H1 (cell line): ENCODE results near the gene TECTB. TPM values are rescaled to one million over a fixed set of nuclear protein-coding genes. Genes with fewer than 3 reads are reported as not detected.

Experiments
- ASH2L ChIP-seq: fragments of 200-600, 300-600 bp; sonication (generic); IDR thresholded peaks from one replicate; pipeline ENCODE4 v1.7.1; 2017; ENCODE audit warnings: low read length
- BRCA1 ChIP-seq: IDR thresholded peaks from 2 replicates; pipeline ENCODE4 v1.6.1; 2012; ENCODE audit warnings: low read depth, low read length, improper control_type of control experiment
- CBX5 ChIP-seq: fragments of 300-800, 300-1000 bp; sonication (generic); IDR thresholded peaks from 2 replicates; pipeline ENCODE4 v1.7.1; 2016; ENCODE audit warnings: antibody characterized with exemption, low read length, low read depth
- CBX8 ChIP-seq: fragments of 300-800, 300-1000 bp; sonication (generic); IDR thresholded peaks from 2 replicates; pipeline ENCODE4 v1.7.1; 2016; ENCODE audit warnings: low read depth, low read length, borderline replicate concordance
- JUND ChIP-seq: IDR thresholded peaks from 2 replicates; pipeline ENCODE4 v1.6.1; 2011; ENCODE audit warnings: mild to moderate bottlenecking, improper control_type of control experiment, low read length
- SIN3A ChIP-seq, 2 experiments: IDR thresholded peaks in 1 of 2; conservative IDR thresholded peaks in 1 of 2; 2 replicates each; pipeline ENCODE4 v1.6.1; 2011 to 2012; ENCODE audit warnings: low read length in 2 of 2, improper control_type of control experiment in 1 of 2, low read depth in 1 of 2, mild to moderate bottlenecking in 1 of 2
- SP4 ChIP-seq: IDR thresholded peaks from 2 replicates; pipeline ENCODE4 v1.6.1; 2012; ENCODE audit warnings: low read length, inconsistent platforms
- SUZ12 ChIP-seq: fragments of 200-600 bp; sonication (generic); IDR thresholded peaks from 2 replicates; pipeline ENCODE4 v1.6.1; 2012; ENCODE audit warnings: mild to moderate bottlenecking, inconsistent platforms, low read length, moderate library complexity, mixed read lengths
- TBP ChIP-seq: IDR thresholded peaks from 2 replicates; pipeline ENCODE4 v1.6.1; 2011; ENCODE audit warnings: low read depth, low read length, improper control_type of control experiment
- TEAD4 ChIP-seq: IDR thresholded peaks from 2 replicates; pipeline ENCODE4 v1.6.1; 2012; ENCODE audit warnings: low read depth, low read length, inconsistent platforms, mixed read lengths
- polyA plus RNA-seq, 7 experiments: library from polyadenylated mRNA; depleted of rRNA in 3 of 7; stranded (reverse) in 5 of 7; unstranded in 2 of 7; fragments of >200 nt in 5 of 7; fragments of 200-250 nt in 2 of 7; gene quantifications; 1 replicate in 5 of 7; 2 replicates in 1 of 7; 4 replicates in 1 of 7; pipeline versions ENCODE4 v1.2.1 to v1.2.3, GENCODE V29; 2011 to 2013; ENCODE audit warnings: missing spikeins in 2 of 7, mixed read lengths in 2 of 7
- total RNA-seq: library from RNA; stranded (reverse); fragmentation: NEBNext Ultra II Directional; extraction: Animal tissue kit (Norgen Biotek cat#: 25700); gene quantifications from 2 replicates; pipeline ENCODE4 v1.2.1, GENCODE V29; 2021
- TF ChIP-seq, protein P1 (sequence below): fragments of 300-600 bp; sonication (generic); IDR thresholded peaks from 2 replicates; pipeline ENCODE4 v1.7.1; 2012; ENCODE audit warnings: low read length, moderate library complexity, mild to moderate bottlenecking, inconsistent platforms; ENCODE audit not compliant: insufficient replicate concordance

Gene TECTB
- total and polyA plus RNA-seq, 2 of the 8 experiments (the other 6 are each of a cell fraction or from before 2014, with no cell fraction given) = not detected

GRCh38 chr10:112340601-112341000 lies 57.4 kb downstream of the TECTB start (continued):
- TF ChIP-seq, protein P1, sequence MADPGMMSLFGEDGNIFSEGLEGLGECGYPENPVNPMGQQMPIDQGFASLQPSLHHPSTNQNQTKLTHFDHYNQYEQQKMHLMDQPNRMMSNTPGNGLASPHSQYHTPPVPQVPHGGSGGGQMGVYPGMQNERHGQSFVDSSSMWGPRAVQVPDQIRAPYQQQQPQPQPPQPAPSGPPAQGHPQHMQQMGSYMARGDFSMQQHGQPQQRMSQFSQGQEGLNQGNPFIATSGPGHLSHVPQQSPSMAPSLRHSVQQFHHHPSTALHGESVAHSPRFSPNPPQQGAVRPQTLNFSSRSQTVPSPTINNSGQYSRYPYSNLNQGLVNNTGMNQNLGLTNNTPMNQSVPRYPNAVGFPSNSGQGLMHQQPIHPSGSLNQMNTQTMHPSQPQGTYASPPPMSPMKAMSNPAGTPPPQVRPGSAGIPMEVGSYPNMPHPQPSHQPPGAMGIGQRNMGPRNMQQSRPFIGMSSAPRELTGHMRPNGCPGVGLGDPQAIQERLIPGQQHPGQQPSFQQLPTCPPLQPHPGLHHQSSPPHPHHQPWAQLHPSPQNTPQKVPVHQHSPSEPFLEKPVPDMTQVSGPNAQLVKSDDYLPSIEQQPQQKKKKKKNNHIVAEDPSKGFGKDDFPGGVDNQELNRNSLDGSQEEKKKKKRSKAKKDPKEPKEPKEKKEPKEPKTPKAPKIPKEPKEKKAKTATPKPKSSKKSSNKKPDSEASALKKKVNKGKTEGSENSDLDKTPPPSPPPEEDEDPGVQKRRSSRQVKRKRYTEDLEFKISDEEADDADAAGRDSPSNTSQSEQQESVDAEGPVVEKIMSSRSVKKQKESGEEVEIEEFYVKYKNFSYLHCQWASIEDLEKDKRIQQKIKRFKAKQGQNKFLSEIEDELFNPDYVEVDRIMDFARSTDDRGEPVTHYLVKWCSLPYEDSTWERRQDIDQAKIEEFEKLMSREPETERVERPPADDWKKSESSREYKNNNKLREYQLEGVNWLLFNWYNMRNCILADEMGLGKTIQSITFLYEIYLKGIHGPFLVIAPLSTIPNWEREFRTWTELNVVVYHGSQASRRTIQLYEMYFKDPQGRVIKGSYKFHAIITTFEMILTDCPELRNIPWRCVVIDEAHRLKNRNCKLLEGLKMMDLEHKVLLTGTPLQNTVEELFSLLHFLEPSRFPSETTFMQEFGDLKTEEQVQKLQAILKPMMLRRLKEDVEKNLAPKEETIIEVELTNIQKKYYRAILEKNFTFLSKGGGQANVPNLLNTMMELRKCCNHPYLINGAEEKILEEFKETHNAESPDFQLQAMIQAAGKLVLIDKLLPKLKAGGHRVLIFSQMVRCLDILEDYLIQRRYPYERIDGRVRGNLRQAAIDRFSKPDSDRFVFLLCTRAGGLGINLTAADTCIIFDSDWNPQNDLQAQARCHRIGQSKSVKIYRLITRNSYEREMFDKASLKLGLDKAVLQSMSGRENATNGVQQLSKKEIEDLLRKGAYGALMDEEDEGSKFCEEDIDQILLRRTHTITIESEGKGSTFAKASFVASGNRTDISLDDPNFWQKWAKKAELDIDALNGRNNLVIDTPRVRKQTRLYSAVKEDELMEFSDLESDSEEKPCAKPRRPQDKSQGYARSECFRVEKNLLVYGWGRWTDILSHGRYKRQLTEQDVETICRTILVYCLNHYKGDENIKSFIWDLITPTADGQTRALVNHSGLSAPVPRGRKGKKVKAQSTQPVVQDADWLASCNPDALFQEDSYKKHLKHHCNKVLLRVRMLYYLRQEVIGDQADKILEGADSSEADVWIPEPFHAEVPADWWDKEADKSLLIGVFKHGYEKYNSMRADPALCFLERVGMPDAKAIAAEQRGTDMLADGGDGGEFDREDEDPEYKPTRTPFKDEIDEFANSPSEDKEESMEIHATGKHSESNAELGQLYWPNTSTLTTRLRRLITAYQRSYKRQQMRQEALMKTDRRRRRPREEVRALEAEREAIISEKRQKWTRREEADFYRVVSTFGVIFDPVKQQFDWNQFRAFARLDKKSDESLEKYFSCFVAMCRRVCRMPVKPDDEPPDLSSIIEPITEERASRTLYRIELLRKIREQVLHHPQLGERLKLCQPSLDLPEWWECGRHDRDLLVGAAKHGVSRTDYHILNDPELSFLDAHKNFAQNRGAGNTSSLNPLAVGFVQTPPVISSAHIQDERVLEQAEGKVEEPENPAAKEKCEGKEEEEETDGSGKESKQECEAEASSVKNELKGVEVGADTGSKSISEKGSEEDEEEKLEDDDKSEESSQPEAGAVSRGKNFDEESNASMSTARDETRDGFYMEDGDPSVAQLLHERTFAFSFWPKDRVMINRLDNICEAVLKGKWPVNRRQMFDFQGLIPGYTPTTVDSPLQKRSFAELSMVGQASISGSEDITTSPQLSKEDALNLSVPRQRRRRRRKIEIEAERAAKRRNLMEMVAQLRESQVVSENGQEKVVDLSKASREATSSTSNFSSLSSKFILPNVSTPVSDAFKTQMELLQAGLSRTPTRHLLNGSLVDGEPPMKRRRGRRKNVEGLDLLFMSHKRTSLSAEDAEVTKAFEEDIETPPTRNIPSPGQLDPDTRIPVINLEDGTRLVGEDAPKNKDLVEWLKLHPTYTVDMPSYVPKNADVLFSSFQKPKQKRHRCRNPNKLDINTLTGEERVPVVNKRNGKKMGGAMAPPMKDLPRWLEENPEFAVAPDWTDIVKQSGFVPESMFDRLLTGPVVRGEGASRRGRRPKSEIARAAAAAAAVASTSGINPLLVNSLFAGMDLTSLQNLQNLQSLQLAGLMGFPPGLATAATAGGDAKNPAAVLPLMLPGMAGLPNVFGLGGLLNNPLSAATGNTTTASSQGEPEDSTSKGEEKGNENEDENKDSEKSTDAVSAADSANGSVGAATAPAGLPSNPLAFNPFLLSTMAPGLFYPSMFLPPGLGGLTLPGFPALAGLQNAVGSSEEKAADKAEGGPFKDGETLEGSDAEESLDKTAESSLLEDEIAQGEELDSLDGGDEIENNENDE = no peak
- TF ChIP-seq SP4 (no peak), SUZ12 (no peak), JUND (no peak), BRCA1 (no peak), TBP (no peak), SIN3A (conservative IDR thresholded peaks at IDR 0.05 in 1 of 2, IDR thresholded peaks at IDR 0.05 in 1 of 2; ENCODE audit: low read depth in 1 of 2, low read length in 2 of 2) (no peak), ASH2L (no peak), CBX8 (no peak), CBX5 (no peak), TEAD4 (no peak)
